Measurements from ENCODE around the gene FAM174C.

FAM174C gene

DNA sequence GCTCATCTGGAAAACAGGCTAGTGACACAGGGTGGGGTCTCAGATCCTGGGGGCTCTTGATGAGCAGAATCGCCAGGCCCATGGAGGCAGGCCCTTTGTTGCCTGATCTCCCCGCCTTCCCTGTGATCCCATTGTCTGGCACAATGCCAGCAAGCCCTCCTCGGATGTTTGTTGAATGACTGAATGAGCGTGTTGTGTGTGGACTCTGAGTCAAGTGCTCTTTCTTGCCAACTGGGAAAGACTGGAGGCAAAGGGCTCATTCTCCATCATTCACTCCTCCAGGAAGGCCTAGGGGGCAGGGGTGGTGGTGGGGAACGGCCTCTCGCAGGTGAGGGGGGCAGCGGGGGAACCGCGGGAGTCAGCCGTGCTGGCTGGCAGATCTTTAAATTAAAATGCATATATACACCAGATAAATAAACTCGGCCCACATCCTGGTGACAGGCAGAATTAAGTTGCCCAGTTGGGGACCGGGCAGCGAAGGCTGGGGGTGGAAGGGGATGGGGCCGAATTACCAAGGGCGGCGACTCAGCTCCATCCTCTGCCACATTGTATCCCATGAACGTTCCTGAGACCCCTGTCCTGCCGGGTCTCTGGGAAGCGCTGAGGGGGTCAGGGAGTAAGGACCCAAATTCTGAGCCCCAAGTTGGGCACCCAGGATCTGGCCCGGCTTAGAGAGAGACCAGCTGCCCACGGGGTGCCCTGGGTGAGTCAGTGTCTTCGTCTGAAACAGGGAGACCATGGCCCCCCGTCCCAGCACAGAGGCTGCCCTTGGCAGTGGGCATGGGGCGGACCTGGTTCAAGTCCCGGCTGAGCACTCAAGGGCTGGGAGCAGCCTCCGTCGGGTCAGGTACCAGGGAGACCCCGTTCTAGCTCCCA is 34.9 kb downstream of the FAM174C start:
- TF ChIP-seq, protein P1, sequence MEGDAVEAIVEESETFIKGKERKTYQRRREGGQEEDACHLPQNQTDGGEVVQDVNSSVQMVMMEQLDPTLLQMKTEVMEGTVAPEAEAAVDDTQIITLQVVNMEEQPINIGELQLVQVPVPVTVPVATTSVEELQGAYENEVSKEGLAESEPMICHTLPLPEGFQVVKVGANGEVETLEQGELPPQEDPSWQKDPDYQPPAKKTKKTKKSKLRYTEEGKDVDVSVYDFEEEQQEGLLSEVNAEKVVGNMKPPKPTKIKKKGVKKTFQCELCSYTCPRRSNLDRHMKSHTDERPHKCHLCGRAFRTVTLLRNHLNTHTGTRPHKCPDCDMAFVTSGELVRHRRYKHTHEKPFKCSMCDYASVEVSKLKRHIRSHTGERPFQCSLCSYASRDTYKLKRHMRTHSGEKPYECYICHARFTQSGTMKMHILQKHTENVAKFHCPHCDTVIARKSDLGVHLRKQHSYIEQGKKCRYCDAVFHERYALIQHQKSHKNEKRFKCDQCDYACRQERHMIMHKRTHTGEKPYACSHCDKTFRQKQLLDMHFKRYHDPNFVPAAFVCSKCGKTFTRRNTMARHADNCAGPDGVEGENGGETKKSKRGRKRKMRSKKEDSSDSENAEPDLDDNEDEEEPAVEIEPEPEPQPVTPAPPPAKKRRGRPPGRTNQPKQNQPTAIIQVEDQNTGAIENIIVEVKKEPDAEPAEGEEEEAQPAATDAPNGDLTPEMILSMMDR (IDR thresholded peaks at IDR 0.05; ENCODE audit: low read depth, low read length) = no peak
- DNase-seq (ENCODE audit: low read depth in 2 of 2) = no peak
- no peak overlapping the region for H3K4me3 ChIP-seq (replicated peaks in 1 of 2; ENCODE audit: low read depth in 2 of 2, low read length in 2 of 2)

DNA sequence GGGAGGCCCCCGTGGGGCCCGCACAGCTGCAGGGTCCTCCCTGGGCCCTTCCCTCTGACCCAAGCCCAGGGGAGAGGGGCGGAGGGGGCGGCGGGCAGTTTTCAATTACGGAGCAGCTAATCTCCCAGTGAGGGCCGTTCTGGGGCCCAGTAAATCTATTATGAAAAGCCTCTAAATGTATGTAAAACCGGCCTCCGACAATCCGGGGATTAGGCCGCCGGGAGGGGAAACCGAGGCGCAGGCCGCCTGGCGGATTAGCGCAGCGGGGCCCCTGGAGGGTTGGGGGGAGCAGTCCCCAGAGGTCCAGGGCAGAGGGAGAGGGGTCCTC is 35.5 kb downstream of the FAM174C start:
- no peak overlapping the region for H3K4me3 ChIP-seq (replicated peaks in 1 of 2; ENCODE audit: low read depth in 2 of 2, low read length in 2 of 2)
- no peak for DNase-seq (ENCODE audit: low read depth in 2 of 2)
- TF ChIP-seq, protein P1 (IDR thresholded peaks at IDR 0.05; ENCODE audit: low read depth, low read length) = no peak

DNA sequence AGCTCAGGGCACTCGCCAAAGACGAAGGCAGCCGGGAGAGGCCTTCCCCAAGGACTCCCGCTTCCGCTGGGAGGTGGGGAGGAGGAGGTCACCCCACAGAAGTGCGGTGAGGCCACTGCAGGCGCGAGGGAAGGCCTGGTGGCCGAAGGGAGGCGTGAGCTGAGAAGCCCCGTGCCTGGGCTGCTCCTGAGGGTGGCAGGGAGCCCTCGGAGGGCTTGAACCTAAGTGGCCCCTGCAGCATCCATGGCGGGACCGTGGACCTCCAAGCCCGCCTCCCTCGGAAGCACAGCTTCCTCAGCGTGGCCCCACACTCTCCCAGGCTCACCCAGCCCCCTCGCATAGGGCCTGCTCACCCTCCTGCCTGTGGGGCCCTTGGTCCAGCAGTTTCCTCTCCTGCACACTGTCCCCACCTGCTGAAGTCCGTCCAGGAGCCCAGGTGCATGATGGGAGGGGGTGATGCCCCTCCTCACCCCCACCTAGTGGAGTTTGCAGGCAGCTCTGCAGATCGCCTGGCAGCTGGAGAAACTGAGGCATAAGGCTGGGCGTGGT is 36.3 kb downstream of the FAM174C start:
- H3K4me3 ChIP-seq (replicated peaks in 1 of 2; ENCODE audit: low read depth in 2 of 2, low read length in 2 of 2) = no peak overlapping the region
- TF ChIP-seq, protein P1 (IDR thresholded peaks at IDR 0.05; ENCODE audit: low read depth, low read length) = no peak
- DNase-seq (ENCODE audit: low read depth in 2 of 2) = no peak

DNA sequence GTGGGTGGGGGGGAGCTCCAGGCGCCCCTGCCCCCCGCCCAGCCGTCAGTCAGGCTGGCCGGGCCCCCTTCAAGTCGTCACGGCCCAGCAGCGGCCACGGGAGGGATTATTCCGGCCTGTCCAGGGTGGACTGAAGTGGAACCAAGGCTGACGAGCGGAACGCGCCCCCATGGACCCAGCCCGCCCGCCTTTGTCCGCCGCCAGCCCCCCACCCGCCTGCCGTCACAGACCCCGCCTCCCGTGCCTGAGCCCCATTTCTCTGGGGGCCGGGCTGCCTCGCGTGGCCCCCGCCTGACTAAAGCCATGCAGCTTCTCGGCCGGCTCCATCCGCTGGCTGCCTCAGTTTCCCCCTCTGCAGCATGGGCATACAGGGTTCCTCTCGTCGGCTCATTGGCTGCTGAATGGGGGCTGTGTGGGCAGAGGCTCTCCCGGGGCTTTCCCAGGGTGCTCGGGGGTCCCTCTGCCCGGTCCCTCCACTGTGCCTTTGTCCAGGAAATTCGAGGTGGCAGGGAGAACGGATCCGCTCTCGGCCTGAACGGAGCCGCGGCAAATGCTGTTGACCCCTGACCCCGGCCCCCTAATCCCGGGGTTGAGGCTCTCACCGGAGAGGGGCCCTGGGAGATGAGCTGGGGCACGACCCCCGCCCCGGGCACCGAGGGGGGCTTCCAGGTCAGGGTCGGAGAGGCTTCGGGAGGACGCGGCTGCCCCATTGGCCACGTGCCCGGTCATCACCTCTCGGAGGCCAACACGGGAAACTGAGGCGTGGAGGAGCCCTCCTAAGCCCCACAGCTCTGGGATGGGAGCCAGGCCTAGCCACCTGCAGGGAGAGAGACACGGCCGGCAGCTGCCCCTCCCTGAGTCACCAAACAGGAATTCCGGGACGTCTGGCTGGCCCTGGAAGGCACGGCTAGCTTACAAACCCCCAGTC is 37.7 kb downstream of the FAM174C start:
- peak; percentile 19 to 65 for DNase-seq (ENCODE audit: low read depth in 2 of 2)
- no peak overlapping the region for H3K4me3 ChIP-seq (replicated peaks in 1 of 2; ENCODE audit: low read depth in 2 of 2, low read length in 2 of 2)
- TF ChIP-seq, protein P1 (IDR thresholded peaks at IDR 0.05; ENCODE audit: low read depth, low read length) = no peak

DNA sequence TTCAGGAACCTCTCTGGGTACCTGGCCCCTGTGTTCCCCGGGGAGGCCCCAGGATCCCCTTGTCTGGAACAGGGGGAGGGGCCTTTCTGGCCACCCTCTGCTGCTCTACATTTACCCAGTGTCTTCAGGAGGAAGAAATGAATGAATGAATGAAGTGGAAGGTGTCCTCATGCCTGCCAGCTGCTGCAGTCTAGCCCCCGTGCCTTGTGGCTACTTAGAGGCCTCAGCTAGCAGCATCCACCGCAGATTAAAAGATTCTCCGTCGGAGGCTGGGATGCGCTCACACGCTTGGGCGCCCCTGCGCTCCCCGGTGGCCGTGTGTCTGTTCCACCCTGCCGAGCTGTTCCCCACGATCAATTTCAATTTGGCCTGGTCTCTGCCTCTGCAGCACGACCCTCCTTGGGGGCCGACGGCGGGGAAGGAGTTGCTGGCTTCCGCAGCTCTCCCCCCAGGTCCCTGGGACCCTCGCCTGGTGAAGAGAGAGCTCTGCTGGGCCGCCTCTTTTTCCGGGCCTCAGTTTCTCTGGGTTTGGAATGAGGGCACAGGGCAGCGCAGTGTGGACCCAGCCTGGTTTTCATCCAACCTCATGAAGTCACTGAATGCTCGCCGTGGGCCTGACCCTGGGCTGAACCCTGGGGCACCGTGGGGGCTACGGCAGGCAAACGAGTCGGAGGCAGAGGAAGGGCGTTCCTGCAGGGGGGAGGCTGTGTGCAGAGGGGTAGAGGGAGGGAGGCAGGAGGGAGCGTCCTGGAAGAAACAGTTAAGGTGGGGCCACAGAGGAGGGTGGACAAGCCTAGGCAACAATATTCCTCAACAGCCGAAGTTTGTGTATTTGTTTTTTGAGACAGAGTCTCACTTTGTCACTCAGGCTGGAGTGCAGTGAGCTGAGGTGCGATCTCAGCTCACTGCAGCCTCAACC is 38.6 kb downstream of the FAM174C start:
- H3K4me3 ChIP-seq (replicated peaks in 1 of 2; ENCODE audit: low read depth in 2 of 2, low read length in 2 of 2) = no peak overlapping the region
- TF ChIP-seq, protein P1 (IDR thresholded peaks at IDR 0.05; ENCODE audit: low read depth, low read length) = no peak
- no peak for DNase-seq (ENCODE audit: low read depth in 2 of 2)

All from cardiac fibroblast (primary cell).